SK-N-SH treated with all-trans-retinoic acid at 6 μM for 48 hours (cell line): Measurements from ENCODE around the gene ZNF618.

Experiments used
- CSDC2 ChIP-seq: fragments of 250-450 bp; sonication (Bioruptor Pico); IDR thresholded peaks from 2 replicates; pipeline ENCODE4 v1.5.0; 2020; ENCODE audit warnings: mild to moderate bottlenecking, moderate library complexity
- CSRNP3 ChIP-seq: fragments of 250-450 bp; sonication (Bioruptor Pico); IDR thresholded peaks from 2 replicates; pipeline ENCODE4 v1.5.1; 2021; ENCODE audit warnings: mild to moderate bottlenecking, moderate library complexity
- ESRRG ChIP-seq: fragments of 250-450 bp; sonication (Bioruptor Pico); IDR thresholded peaks from 2 replicates; pipeline ENCODE4 v1.6.1; 2021; ENCODE audit warnings: mild to moderate bottlenecking
- GLIS3 ChIP-seq: fragments of 250-450 bp; sonication (Bioruptor Pico); IDR thresholded peaks from 2 replicates; pipeline ENCODE4 v1.5.0; 2020; ENCODE audit warnings: mild to moderate bottlenecking, moderate library complexity
- ISL1 ChIP-seq: fragments of 250-450 bp; sonication (Bioruptor Pico); IDR thresholded peaks from 2 replicates; pipeline ENCODE4 v2.1.2; 2022; ENCODE audit warnings: mild to moderate bottlenecking, moderate library complexity
- PPARA ChIP-seq: fragments of 250-450 bp; sonication (Bioruptor Pico); IDR thresholded peaks from 2 replicates; pipeline ENCODE4 v1.5.0; 2020; ENCODE audit warnings: mild to moderate bottlenecking, borderline replicate concordance
- RARB ChIP-seq: fragments of 250-450 bp; sonication (Bioruptor Pico); IDR thresholded peaks from 2 replicates; pipeline ENCODE4 v1.8.0; 2021; ENCODE audit warnings: mild to moderate bottlenecking, moderate library complexity
- SNAI2 ChIP-seq: fragments of 250-450 bp; sonication (Bioruptor Pico); IDR thresholded peaks from 2 replicates; pipeline ENCODE4 v1.5.0; 2020; ENCODE audit warnings: mild to moderate bottlenecking, moderate library complexity
- TOX ChIP-seq: fragments of 250-450 bp; sonication (Bioruptor Pico); IDR thresholded peaks from 2 replicates; pipeline ENCODE4 v1.8.0; 2021; ENCODE audit warnings: mild to moderate bottlenecking, moderate library complexity, borderline replicate concordance
- ZFP3 ChIP-seq: fragments of 250-450 bp; sonication (Bioruptor Pico); IDR thresholded peaks from 2 replicates; pipeline ENCODE4 v1.5.0; 2020; ENCODE audit warnings: mild to moderate bottlenecking, moderate library complexity
- ZFP30 ChIP-seq: fragments of 450-650 bp; formaldehyde crosslinking; IDR thresholded peaks from 2 replicates; pipeline ENCODE4 v1.5.0; 2022; ENCODE audit warnings: mild to moderate bottlenecking, moderate library complexity
- ZNF565 ChIP-seq: fragments of 450-650 bp; formaldehyde crosslinking; conservative IDR thresholded peaks from 2 replicates; pipeline ENCODE4 v1.5.0; 2020; ENCODE audit warnings: low read depth, mild to moderate bottlenecking, moderate library complexity
- ZNF70 ChIP-seq: fragments of 450-650 bp; formaldehyde crosslinking; IDR thresholded peaks from 2 replicates; pipeline ENCODE4 v1.5.0; 2020; ENCODE audit warnings: mild to moderate bottlenecking, moderate library complexity
- TF ChIP-seq, protein P1 (sequence below): fragments of 250-450 bp; sonication (Bioruptor Pico); IDR thresholded peaks from 2 replicates; pipeline ENCODE4 v1.5.1; 2020; ENCODE audit warnings: low read depth, mild to moderate bottlenecking, moderate library complexity

DNA sequence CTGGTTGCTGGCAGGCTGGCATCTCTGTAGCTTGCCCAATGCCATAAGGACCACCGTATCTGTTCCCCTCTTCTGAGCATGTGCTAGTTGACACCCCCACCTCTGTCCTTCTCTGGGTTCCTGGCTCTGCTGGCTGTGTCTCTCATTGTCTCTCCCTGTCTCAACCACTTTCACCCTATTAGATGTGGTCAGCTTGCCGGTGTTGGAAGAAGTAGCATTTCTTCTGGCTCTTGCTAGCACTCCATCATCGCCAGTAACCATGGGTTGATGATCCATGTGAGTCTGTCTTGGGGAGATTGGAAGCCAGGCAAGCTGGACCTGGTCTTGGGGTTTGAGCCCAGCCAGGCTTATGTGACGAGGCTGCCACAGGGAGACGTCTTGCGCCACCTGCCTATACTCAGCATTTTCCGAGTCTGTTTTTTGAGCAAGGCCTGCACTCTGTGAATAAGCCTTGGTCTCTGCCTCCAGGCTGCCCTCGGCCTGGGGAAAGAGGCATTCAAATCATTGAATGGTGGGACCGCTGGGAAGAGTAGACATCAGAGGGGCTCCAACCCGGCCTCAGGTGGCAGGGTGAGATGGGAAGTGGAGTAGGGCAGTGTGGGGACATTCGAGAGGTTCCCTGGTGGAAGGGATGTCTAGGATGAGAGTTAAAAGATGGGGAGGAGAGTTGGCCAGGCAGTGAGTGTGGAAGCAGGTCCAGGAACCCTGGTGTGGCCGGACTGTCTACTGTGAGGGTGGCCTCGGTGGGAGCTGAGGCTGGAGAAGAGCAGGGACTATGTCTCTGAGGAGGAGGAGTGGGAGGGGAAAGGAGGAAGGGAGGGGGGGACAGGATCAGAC, 74.3 kb downstream of the ZNF618 start:
- TF ChIP-seq SNAI2 (no peak), PPARA (CRISPR knock-in tag) (no peak), ZFP30 (no peak), CSRNP3 (no peak), ZNF565 (CRISPR knock-in tag) (no peak), GLIS3 (CRISPR knock-in tag) (no peak), RARB (CRISPR knock-in tag) (no peak), ZNF70 (no peak), TOX (CRISPR knock-in tag) (no peak), ZFP3 (CRISPR knock-in tag) (no peak), ISL1 (CRISPR knock-in tag) (no peak), CSDC2 (no peak), ESRRG (no peak)
- TF ChIP-seq, protein P1, sequence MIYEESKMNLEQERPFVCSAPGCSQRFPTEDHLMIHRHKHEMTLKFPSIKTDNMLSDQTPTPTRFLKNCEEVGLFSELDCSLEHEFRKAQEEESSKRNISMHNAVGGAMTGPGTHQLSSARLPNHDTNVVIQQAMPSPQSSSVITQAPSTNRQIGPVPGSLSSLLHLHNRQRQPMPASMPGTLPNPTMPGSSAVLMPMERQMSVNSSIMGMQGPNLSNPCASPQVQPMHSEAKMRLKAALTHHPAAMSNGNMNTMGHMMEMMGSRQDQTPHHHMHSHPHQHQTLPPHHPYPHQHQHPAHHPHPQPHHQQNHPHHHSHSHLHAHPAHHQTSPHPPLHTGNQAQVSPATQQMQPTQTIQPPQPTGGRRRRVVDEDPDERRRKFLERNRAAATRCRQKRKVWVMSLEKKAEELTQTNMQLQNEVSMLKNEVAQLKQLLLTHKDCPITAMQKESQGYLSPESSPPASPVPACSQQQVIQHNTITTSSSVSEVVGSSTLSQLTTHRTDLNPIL (CRISPR knock-in tag): no peak
